Effector memory CD4-positive, alpha-beta T cell (primary cell): ENCODE data around the gene CNPY4.
"Not testable (repeated sequence)": the region's sequence is repeated elsewhere in the genome, so short reads cannot be mapped to it uniquely, and the experiment has no call there.

Experiments used
- DNase-seq, 3 donors: peaks; one replicate each; pipeline ENCODE4 v3.0.0-alpha.2; 2020
- H3K27ac ChIP-seq: 2 replicates; pipeline ENCODE4 v1.7.0; 2013; ENCODE audit warnings: mild to moderate bottlenecking, low read length, moderate library complexity; ENCODE audit not compliant: insufficient read depth, poor library complexity, severe bottlenecking
- H3K27me3 ChIP-seq: replicated peaks from 2 replicates; pipeline ENCODE4 v1.7.0; 2013; ENCODE audit warnings: mild to moderate bottlenecking, low read length; ENCODE audit not compliant: insufficient read depth, control insufficient read depth, poor library complexity, severe bottlenecking
- H3K36me3 ChIP-seq: 2 replicates; pipeline ENCODE4 v1.7.0; 2013; ENCODE audit warnings: mild to moderate bottlenecking, low read length, moderate library complexity; ENCODE audit not compliant: control insufficient read depth, insufficient read depth
- H3K4me1 ChIP-seq: 2 replicates; pipeline ENCODE4 v1.7.0; 2013; ENCODE audit warnings: low read length, mild to moderate bottlenecking; ENCODE audit not compliant: control insufficient read depth, insufficient read depth, poor library complexity, severe bottlenecking
- H3K4me3 ChIP-seq: 2 replicates; pipeline ENCODE4 v1.7.0; 2013; ENCODE audit warnings: low read length, low read depth, mild to moderate bottlenecking; ENCODE audit not compliant: insufficient read depth, poor library complexity, severe bottlenecking
- H3K9me3 ChIP-seq: 2 replicates; pipeline ENCODE4 v1.7.0; 2013; ENCODE audit warnings: mild to moderate bottlenecking, low read length, moderate library complexity; ENCODE audit not compliant: control insufficient read depth

Gene CNPY4

GRCh38 chr7:100142461-100142860, 23.0 kb downstream of the CNPY4 start:
- Histone ChIP-seq H3K36me3 (no peaks in the 10 kb centered on the region), H3K27ac (no peak overlapping the region), H3K9me3 (no peaks in the 10 kb centered on the region), H3K27me3 (no peaks in the 10 kb centered on the region), H3K4me3 (no peak overlapping the region), H3K4me1 (no peaks in the 10 kb centered on the region)
- DNase-seq, result no peak

DNA sequence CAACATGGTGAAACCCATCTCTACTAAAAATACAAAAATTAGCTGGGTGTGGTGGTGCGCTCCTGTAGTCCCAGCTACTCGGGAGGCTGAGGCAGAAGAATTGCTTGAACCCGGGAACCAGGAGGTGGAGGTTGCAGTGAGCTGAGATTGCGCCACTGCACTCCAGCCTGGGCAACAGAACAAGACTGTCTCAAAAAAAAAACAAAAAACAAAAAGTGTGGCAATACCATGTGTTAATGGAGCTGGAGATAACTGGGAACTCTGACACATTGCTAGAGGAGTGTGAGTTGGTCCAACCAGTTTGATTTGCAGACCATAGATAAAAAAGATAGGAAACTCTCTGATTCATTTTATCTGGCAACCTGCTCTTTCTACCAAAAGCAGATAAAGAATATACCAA, 26.9 kb downstream of the CNPY4 start:
- H3K27me3 ChIP-seq, H3K4me3 ChIP-seq, H3K27ac ChIP-seq, H3K36me3 ChIP-seq, H3K9me3 ChIP-seq, DNase-seq: not testable (repeated sequence)
- H3K4me1 ChIP-seq, result peaks cover 11% of the 10 kb centered on the region

GRCh38 chr7:100147278-100147677, 27.8 kb downstream of the CNPY4 start:
- Histone ChIP-seq H3K36me3 (peaks cover 3% of the 10 kb centered on the region), H3K4me3 (no peak overlapping the region)
- DNase-seq, result no peak

DNA sequence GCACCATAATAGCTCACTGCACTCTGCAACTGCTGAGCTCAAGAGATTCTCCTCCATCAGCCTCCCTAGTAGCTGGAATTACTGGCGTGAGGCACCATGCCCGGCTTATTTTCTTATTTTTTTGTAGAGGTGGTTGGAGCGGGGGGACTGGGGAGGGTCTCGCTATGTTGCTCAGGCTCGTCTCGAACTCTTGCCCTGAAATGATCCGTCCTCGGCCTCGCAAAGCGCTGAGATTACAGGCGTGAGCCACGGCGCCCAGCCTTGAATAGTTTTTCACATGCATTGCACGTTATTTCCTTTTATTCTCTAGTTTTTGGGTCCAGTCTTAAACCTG, 28.8 kb downstream of the CNPY4 start:
- Histone ChIP-seq H3K36me3 (peaks cover 5% of the 10 kb centered on the region), H3K4me1 (peaks cover 13% of the 10 kb centered on the region), H3K27me3 (no peaks in the 10 kb centered on the region), H3K4me3 (peak overlapping the region; percentile 90), H3K27ac (peak overlapping the region; percentile 97), H3K9me3 (no peaks in the 10 kb centered on the region)
- DNase-seq, result no peak

More at GRCh38 chr7:100147278-100147677, 27.8 kb downstream of the CNPY4 start:
- no peaks in the 10 kb centered on the region for H3K27me3 ChIP-seq
- no peak overlapping the region for H3K27ac ChIP-seq
- no peaks in the 10 kb centered on the region for H3K9me3 ChIP-seq
- peaks cover 13% of the 10 kb centered on the region for H3K4me1 ChIP-seq

GRCh38 chr7:100148559-100149328, 29.3 kb downstream of the CNPY4 start, which contains the start of gene LAMTOR4:
TSS of gene LAMTOR4 (plus strand) at chr7:100148918. CDS start at chr7:100148973, 55 bp downstream.
- peak; percentile 98 to 99 (median 98) for DNase-seq
- H3K9me3 ChIP-seq, result no peaks in the 10 kb centered on the region
- H3K4me1 ChIP-seq, result peaks cover 13% of the 10 kb centered on the region
- H3K36me3 ChIP-seq, result peaks cover 11% of the 10 kb centered on the region
- peak within 1 kb of the TSS; percentile 97 for H3K27ac ChIP-seq
- H3K4me3 ChIP-seq, result peak within 1 kb of the TSS; percentile 90
- H3K27me3 ChIP-seq, result no peaks in the 10 kb centered on the region

DNA sequence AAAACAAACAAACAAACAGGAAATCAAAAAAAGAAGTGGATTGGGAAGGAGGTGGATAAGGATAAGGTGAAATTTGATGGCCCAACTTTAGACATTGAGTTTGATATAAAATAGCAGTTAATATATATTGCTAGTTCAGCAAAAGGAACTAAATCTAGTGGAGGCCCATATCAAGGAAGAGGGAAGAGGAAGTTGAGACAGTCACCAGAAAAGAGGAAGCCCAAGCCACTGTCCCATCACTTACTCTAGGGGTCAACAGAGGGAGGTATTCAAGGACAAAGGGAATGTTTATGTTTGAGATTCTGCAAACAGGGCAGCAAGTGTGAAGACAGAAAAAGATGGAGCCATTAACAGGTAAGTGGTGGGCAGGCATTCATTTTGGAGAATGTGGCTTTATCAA, 33.0 kb downstream of the CNPY4 start:
- Histone ChIP-seq H3K27ac (peak overlapping the region; percentile 27), H3K4me1 (peaks cover 22% of the 10 kb centered on the region), H3K9me3 (no peaks in the 10 kb centered on the region), H3K4me3 (no peak overlapping the region), H3K36me3 (peaks cover 37% of the 10 kb centered on the region), H3K27me3 (no peaks in the 10 kb centered on the region)
- DNase-seq, result no peak

DNA sequence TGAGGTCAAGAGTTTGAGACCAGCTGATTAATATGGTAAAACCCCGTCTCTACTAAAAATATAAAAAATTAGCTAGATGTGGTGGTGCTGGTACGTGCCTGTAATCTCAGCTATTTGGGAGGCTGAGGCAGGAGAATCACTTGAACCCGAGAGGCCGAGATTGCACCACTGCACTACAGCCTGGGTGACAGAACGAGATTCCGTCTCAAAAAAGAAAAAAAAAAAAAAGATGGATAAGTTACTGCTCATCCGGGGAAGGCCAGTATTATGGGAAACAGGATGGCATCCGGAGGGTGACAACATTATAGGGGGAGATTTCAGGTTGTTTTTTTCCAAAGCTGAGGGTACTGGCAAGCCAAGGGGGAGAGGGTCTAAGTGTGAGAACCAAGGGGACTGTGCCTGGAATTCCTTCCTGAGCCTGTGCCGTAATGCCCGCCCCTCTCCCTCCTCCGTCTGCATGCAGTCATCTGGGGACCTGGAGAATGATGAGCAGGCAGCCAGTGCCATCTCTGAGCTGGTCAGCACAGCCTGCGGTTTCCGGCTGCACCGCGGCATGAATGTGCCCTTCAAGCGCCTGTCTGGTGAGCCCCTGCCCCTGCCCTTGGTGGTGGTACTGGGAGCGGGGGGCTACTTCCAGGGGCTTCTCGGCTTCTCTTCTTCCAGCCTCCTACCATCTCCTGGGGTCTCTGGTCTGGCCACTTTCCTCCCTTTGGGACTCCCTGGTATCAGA, 33.7 kb downstream of the CNPY4 start:
- no peak for DNase-seq
- H3K27ac ChIP-seq, result no peak overlapping the region
- H3K9me3 ChIP-seq, result no peaks in the 10 kb centered on the region
- peaks cover 26% of the 10 kb centered on the region for H3K4me1 ChIP-seq
- no peak overlapping the region for H3K4me3 ChIP-seq
- peaks cover 37% of the 10 kb centered on the region for H3K36me3 ChIP-seq
- no peaks in the 10 kb centered on the region for H3K27me3 ChIP-seq

DNA sequence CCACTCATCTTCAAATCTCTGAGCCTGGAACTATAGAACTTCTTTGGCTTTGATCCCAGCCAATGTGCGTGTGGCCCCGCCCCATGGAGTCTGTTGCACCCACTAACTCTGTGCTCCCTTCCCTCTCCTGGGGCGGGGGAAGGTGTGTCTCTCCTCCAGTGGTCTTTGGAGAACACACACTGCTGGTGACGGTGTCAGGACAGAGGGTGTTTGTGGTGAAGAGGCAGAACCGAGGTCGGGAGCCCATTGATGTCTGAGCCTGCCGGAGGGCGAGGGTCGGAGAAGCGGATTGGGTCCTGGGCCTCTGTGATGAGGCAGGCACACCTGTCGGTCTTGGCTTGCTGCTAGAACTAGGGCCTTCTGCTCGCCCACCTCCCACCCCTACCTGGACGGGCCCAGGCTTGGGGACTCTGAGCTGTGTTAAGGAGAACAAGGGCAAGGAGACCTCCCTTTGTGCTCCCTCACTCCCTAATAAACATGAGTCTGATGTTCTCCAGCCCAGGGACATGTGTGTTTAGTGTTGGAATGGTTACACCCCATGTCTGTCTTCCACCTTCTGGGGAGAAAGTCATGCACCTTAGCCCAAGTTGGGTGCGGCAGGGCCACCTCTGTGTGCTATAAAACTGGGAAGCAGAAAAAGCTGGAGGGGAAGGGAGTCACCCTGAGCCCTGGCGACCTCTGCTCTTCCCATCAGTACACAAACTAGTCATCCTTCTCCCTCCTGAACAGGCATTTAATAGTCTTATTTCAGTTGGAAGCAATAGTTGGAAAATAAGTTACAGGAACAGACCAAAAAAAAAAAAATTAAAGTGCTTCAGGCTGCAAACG, 34.5 kb downstream of the CNPY4 start:
- DNase-seq, result no peak
- no peak overlapping the region for H3K4me3 ChIP-seq
- H3K27ac ChIP-seq, result no peak overlapping the region
- no peaks in the 10 kb centered on the region for H3K9me3 ChIP-seq
- peaks cover 29% of the 10 kb centered on the region for H3K4me1 ChIP-seq
- H3K27me3 ChIP-seq, result no peaks in the 10 kb centered on the region
- peaks cover 37% of the 10 kb centered on the region for H3K36me3 ChIP-seq

DNA sequence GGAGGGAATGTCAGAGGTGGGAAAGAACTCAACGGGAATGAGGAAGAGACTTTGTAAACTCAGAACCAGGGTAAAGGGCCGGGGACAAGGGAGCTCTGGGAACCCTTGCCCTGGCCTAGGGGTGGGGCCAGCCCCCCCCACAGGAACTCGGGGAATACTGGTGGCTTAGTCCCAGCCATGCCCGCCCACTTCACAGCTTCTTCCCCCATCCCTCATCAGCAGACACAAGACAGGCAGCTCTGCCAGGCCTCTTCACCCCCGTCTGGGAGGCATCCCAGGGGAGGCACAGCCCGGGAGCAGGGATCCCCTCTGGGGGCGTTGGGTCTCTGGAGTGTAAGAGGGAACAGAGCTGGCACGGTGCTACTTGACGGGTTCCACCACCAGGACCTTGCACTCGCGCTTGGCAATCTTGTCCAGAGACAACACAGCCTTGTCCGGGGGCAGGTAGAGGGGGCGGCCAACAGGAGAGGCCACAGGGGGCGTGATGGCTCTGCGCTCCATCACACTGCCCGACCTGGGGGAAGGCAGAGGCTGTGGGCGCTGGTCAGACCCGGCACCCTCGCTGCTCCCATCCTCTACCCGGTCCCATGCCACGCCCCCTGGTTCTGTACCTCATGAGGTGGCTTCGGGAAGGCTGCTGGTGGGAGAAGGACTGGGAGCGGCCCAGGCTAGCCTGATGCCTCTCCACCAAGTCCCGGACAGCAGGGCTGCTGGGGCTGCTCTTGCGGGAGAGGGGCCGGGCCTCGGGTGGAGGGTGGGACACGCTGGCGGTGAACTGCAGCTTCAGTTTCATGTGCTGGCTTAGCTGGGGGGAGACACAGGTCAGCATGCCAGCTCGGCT, 35.4 kb downstream of the CNPY4 start:
- H3K4me3 ChIP-seq, result no peak overlapping the region
- no peak for DNase-seq
- H3K9me3 ChIP-seq, result no peaks in the 10 kb centered on the region
- H3K27ac ChIP-seq, result no peak overlapping the region
- H3K27me3 ChIP-seq, result no peaks in the 10 kb centered on the region
- H3K36me3 ChIP-seq, result peaks cover 37% of the 10 kb centered on the region
- H3K4me1 ChIP-seq, result peaks cover 26% of the 10 kb centered on the region
